Measurements from ENCODE around the gene KRT9.
"Not testable (repeated sequence)": the region's sequence is repeated elsewhere in the genome, so short reads cannot be mapped to it uniquely, and the experiment has no call there.

The KRT9 gene

GRCh38 chr17:41602524-41602923 lies 30.7 kb upstream of the KRT9 start:
- no peak for DNase-seq (ENCODE audit: low spot score)

- no peak for DNase-seq (ENCODE audit: low spot score)
Observed at GRCh38 chr17:41600318-41600717, 28.5 kb upstream of the KRT9 start.

DNA sequence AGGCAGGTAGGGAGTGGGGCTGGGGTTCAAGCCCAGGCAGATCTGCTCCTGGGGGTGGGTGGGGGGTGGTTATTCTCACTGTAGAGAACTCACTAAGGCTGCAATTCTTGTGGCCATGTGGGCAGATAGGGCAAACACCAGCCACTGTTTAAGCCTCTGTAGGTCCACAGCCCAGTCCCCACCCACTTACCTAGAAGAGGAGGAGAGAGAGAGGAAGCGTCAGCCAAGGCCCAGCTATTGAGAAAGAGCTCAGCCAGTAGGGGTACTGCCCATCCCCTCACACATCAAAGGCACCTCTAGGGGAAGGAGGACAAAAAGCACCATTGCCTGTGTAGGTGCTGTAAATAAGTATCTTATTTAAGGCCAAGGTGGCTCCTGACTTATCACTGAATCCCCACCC lies 27.8 kb upstream of the KRT9 start:
- no peak for DNase-seq (ENCODE audit: low spot score)

- no peak for DNase-seq (ENCODE audit: low spot score)
Observed at GRCh38 chr17:41595585-41595984, 23.7 kb upstream of the KRT9 start.

GRCh38 chr17:41594363-41594915 lies 22.6 kb upstream of the KRT9 start:
- DNase-seq (ENCODE audit: low spot score) = no peak

- no peak for DNase-seq (ENCODE audit: low spot score)
Observed at GRCh38 chr17:41593306-41593981, 21.6 kb upstream of the KRT9 start.

DNA sequence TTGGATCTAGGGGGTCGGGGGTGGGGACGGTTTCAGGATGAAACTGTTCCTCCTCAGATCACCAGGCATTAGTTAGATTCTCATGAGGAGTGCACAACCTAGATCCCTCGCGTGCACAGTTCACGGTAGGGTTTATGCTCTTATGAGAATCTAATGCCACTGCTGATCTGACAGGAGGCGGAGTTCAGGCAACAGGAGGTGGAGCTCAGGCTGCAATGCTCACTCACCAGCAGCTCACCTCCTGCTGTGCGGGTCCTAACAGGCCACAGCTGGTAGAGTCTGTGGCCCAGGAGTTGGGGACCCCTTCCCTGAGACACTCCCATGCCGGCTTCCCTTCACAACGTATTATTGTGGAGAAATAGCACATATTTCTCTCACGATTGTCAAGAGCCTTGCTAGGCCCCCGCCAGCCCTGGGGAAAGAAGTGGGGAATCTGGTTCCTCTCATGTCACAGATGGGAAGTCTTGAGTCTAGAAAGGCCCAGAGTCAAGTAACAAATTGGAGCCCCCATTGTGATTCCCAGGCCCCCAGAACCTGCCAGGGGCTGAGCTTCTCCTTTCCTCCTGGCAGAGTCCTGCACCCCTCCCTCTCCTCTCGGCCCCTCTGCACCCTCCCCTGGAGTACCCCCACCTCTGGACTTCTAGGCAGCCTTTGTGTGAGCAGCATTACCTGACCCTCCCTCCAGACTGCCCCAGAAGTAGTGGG lies 20.9 kb upstream of the KRT9 start:
- no peak for DNase-seq (ENCODE audit: low spot score)

- no peak for DNase-seq (ENCODE audit: low spot score)
Observed at GRCh38 chr17:41589301-41589700, 17.4 kb upstream of the KRT9 start.

DNA sequence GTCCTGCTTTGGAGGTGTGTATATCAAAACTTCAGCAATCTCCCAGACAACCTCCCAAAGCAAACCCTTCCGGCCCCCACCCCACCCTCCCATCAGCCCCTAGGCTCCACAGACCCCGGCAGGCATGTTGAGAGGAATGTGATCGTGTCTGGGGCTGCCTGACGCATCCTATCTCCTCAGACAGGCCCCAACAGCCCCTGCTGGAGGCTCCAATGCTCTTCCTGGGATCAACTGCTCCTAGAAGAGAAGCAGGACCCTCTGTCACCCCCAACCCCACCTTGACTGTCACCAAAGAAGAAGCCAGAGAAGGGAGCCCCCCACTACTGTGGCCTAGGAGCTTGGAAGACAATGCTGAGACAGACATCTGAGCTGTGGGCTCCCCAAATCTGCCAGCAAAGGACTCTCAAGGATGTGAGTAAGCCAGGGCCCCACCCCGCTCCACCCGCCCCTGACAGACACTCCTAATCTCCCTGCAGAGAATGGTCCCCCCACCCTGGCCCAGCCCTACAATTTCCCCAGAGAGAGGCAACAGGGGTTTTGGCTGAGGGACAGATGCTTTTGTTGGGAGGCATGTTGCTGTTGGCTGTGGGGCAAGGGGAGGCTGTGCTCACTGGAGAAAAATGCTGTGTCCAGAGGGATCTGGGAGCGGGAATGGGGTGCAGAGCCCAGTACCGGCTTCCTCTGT lies 16.4 kb upstream of the KRT9 start:
- no peak for DNase-seq (ENCODE audit: low spot score)

- DNase-seq (ENCODE audit: low spot score) = no peak
Observed at GRCh38 chr17:41586863-41587495, 15.1 kb upstream of the KRT9 start, which contains the start of gene KRT14. KRT14 (minus strand) TSS chr17:41586895; CDS start chr17:41586834, 61 bp downstream.

GRCh38 chr17:41585301-41586056 lies 13.6 kb upstream of the KRT9 start:
- no peak for DNase-seq (ENCODE audit: low spot score)

DNA sequence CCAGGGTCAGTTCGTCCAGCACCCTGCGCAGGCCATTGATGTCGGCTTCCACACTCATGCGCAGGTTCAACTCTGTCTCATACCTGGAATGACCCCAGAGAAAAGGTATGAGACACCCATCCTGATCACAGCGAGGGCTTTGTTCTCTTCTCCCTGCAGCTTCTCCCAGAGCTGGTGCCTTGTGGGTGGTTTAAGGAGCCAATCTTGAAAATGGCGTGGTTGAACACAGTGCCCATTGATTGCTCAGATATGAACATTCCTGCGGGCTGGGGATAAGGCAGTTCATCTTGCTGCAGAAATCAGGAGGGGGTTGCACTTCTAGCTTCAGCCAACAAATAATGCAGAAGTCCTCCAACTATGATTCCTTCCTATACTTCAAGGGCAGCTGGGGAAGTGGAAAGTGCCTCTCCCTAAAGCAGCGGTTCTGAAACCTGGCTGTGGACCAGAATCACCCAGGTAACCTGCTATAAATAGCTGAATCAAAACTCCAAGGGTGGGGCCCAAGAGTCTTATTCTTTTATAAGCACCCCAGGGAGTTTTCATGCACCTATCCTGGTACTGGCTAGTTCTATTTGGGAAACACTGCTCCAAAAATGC lies 12.6 kb upstream of the KRT9 start:
- DNase-seq (ENCODE audit: low spot score) = not testable (repeated sequence)

DNA sequence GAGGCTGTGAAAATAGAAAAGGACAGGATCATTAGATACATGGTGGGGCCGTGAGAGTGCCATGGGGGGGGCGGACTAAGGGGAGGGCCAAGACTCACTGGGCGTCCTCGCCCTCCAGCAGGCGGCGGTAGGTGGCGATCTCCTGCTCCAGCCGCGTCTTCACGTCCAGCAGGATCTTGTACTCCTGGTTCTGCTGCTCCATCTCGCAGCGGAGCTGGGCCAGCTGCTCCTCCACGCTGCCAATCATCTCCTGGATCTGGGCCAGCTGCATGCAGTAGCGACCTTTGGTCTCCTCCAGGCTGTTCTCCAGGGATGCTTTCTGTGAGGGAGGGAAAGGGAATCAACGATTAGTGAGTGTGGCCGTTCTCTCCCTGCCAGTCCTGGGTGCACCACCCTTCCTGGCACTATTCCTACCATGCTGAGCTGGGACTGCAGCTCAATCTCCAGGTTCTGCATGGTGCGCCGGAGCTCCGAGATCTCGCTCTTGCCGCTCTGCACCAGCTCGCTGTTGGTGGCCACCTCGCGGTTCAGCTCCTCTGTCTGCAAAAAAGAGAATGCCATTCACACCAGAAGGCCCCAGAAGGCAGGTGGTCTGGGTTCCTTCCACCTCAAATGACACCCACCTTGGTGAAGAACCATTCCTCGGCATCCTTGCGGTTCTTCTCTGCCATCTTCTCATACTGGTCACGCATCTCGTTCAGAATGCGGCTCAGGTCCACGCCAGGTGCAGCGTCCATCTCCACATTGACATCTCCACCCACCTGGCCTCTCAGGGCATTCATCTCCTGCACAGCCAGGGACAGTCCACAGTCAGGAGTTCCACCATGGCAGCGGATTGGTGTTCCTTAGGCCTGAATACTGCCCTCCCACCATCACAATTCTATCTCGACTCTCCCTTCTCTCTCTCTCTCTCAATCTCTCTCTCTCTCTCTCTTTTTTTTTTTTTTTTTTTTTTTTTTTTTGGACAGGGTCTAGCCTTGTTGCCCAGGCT lies 11.6 kb upstream of the KRT9 start:
- DNase-seq (ENCODE audit: low spot score) = no peak

GRCh38 chr17:41582061-41582968 lies 10.5 kb upstream of the KRT9 start:
- DNase-seq (ENCODE audit: low spot score) = not testable (repeated sequence)

DNA sequence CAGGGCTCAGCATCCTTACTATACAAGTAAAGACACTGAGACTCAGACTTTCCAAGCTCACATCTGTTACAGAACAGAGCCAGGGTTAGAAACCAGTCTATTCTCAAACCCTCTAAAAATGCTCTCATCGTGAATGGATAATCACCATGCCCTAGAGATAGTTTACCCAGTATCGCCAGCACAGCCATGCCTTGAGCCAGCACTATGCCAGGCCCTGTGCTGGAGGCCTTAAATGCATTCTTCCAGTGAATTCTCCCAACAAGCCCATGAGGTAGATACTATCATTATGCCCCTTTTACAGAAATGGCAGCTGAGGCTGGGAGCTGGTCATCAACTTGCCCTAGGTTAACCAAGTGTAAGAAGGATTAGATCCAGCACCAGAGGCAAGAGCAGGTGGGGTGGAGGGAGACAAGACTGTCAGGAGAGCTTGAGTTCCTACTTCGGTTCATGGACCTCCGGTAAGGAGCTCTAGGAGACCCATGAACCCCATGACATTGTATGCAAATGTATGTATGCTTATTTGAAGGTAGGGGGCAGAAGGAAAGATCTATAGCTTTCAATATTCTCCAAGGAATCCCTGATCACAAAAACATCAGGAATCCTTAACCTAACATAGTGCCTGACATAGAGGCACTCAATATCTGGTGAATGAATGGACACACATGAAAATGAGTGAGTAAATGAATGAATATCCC lies 9.7 kb upstream of the KRT9 start:
- DNase-seq (ENCODE audit: low spot score) = no peak

GRCh38 chr17:41580687-41581365 lies 9.0 kb upstream of the KRT9 start:
- DNase-seq (ENCODE audit: low spot score) = no peak

- DNase-seq (ENCODE audit: low spot score) = no peak
Observed at GRCh38 chr17:41580244-41580575, 8.4 kb upstream of the KRT9 start.
